Breast epithelium (tissue), 4 donors: ENCODE measurements around the gene ZNF502. TPM values are rescaled to one million over a fixed set of nuclear protein-coding genes. Genes with fewer than 3 reads are reported as not detected.
"Not testable (repeated sequence)": the region's sequence is repeated elsewhere in the genome, so short reads cannot be mapped to it uniquely, and the experiment has no call there.

Experiments
- DNase-seq, 2 donors: peaks; one replicate each; pipeline ENCODE4 v3.0.0-alpha.2; 2019; ENCODE audit warnings: low spot score in 2 of 2
- H3K27ac ChIP-seq, 2 donors: fragments of 200-600 bp; sonication (generic) in 1 of 2; one replicate each; pipeline ENCODE4 v1.5.1; 2016 to 2019; ENCODE audit warnings: mild to moderate bottlenecking in 1 of 2
- H3K27me3 ChIP-seq, 2 donors: fragments of 200-600 bp; sonication (generic) in 1 of 2; one replicate each; pipeline versions ENCODE4 v1.5.1 to v1.6.0; 2017 to 2019; ENCODE audit warnings: control low read depth in 1 of 2, mild to moderate bottlenecking in 1 of 2
- H3K36me3 ChIP-seq: fragments of 200-600 bp; one replicate; pipeline ENCODE4 v1.5.1; 2019
- H3K4me1 ChIP-seq, 2 donors: fragments of 200-600 bp; sonication (generic); one replicate each; pipeline ENCODE4 v1.5.1; 2016 to 2019; ENCODE audit warnings: control low read depth in 1 of 2
- H3K4me3 ChIP-seq, 3 donors: fragments of 200-600 bp; sonication (generic); 1 replicate in 2 of 3; 2 replicates in 1 of 3; pipeline ENCODE4 v1.5.1; 2016 to 2019; ENCODE audit warnings: mild to moderate bottlenecking in 3 of 3, moderate library complexity in 2 of 3
- H3K9me3 ChIP-seq, 2 donors: fragments of 200-600 bp; sonication (generic) in 1 of 2; one replicate each; pipeline ENCODE4 v1.5.1; 2016 to 2019; ENCODE audit warnings: control low read depth in 1 of 2
- CTCF ChIP-seq, 3 donors: fragments of 450-650 bp; IDR thresholded peaks; one replicate each; pipeline ENCODE4 v1.5.1; 2016 to 2017; ENCODE audit warnings: antibody characterized with exemption in 3 of 3, mild to moderate bottlenecking in 3 of 3, moderate library complexity in 3 of 3
- POLR2A ChIP-seq: fragments of 450-650 bp; IDR thresholded peaks from one replicate; pipeline ENCODE4 v1.6.1; 2016; ENCODE audit warnings: antibody characterized with exemption, mild to moderate bottlenecking, moderate library complexity
- POLR2AphosphoS5 ChIP-seq, 3 donors: sonication (generic); formaldehyde crosslinking; IDR thresholded peaks; one replicate each; pipeline ENCODE4 v1.6.1; 2017; ENCODE audit warnings: antibody characterized with exemption in 3 of 3
- intact Hi-C: fragments of 100-400 bp; cut with DNase I; formaldehyde crosslinking; loops from one replicate; pipeline ENCODE4 v1.15.1; 2023; ENCODE audit warnings: low total_unique reads
- total RNA-seq, 3 donors: library from RNA; depleted of rRNA; stranded (reverse); fragments of >200 nt; gene quantifications; one replicate each; pipeline ENCODE4 v1.1.0, GENCODE V29; 2016

Gene ZNF502
- 1 to 10 TPM; 4.6 to 9.5 (median 6.6) TPM for total RNA-seq

- H3K36me3 ChIP-seq, result peaks cover 10% of the 10 kb centered on the region
- H3K4me1 ChIP-seq, result no peaks in the 10 kb centered on the region
- peak; percentile 67 to 75 for DNase-seq
- TF ChIP-seq CTCF (IDR thresholded peaks at IDR 0.05) (peak in 2 of 3 donors; percentile 26 to 37), POLR2A (no peak), POLR2AphosphoS5 (IDR thresholded peaks at IDR 0.05) (peak; percentile 12 to 54 (median 16))
- intact Hi-C loops, result no loop called here
- peaks cover 27 to 37% of the 10 kb centered on the region in 2 donors for H3K9me3 ChIP-seq
- peak within 1 kb of the TSS; percentile 90 to 97 (median 91) for H3K4me3 ChIP-seq
- peak within 1 kb of the TSS; percentile 80 for H3K27ac ChIP-seq
- no peaks in the 10 kb centered on the region for H3K27me3 ChIP-seq
These were observed at the start of gene ZNF502 for GRCh38 chr3:44712455-44713075. Gene ZNF502 (plus strand): TSS chr3:44712660. CDS start chr3:44720262, 7,602 bp downstream.

DNA sequence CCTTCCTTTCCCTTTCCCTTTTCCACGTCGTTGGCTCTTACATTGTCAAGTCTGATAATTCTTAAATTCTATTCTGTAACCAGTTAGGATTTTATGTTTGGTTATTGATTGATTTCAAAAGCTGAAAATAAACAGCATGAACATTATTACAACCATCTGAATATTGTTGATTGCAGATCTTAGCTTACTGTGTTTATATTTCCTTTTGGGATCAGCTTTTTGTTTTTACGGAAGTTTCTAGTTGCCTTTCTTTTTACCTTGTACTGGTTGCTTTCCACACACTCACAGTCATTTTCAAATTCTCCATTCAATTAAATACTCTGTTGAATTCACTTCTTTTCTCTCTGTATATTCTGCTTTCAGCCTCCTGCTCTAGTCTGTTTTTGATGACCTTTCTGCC, 47.3 kb upstream of the ZNF502 start:
- no peaks in the 10 kb centered on the region for H3K27me3 ChIP-seq
- DNase-seq, result no peak
- H3K9me3 ChIP-seq, result peaks cover 11 to 17% of the 10 kb centered on the region in 2 donors
- H3K4me3 ChIP-seq, result no peak overlapping the region
- intact Hi-C loops, result no loop called here
- TF ChIP-seq CTCF (IDR thresholded peaks at IDR 0.05), result no peak
- no peak for TF ChIP-seq POLR2AphosphoS5 (IDR thresholded peaks at IDR 0.05)
- no peak for TF ChIP-seq POLR2A
- H3K27ac ChIP-seq, result no peak overlapping the region
- H3K4me1 ChIP-seq, result no peaks in the 10 kb centered on the region
- H3K36me3 ChIP-seq, result peaks cover 3% of the 10 kb centered on the region

- TF ChIP-seq POLR2AphosphoS5 (IDR thresholded peaks at IDR 0.05), result no peak
- no peak for TF ChIP-seq CTCF (IDR thresholded peaks at IDR 0.05)
- no peak for TF ChIP-seq POLR2A
- no peak overlapping the region for H3K27ac ChIP-seq
- intact Hi-C loops, result no loop called here
- no peaks in the 10 kb centered on the region for H3K36me3 ChIP-seq
- H3K27me3 ChIP-seq, result no peaks in the 10 kb centered on the region
- H3K4me3 ChIP-seq, result no peak overlapping the region
- peaks cover under 1 to 22% of the 10 kb centered on the region in 2 donors for H3K9me3 ChIP-seq
- no peak for DNase-seq
- no peaks in the 10 kb centered on the region for H3K4me1 ChIP-seq
These were observed 46.1 kb upstream of the ZNF502 start for GRCh38 chr3:44666346-44666745.

DNA sequence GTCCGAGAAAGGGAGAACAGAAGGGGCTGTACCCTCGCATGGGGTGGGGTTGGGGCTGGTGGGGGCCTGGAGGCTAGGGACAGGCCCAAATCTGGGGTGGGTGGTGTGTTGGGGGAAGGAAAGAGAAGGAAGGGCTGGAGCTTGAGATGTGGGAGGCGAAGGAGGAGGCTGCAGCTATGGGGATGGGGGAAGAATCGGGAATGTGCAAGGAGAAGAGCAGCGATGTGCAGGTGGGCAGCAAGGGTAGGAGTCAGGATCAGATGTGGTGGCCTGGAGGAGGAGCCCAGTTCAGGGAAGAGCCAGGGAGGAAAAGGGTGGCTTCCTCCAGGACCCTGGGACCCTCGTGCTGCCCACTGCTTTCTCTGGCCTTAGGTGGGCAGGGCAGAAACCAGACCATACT, 42.7 kb upstream of the ZNF502 start:
- intact Hi-C loops, result no loop called here
- Histone ChIP-seq H3K27ac (no peak overlapping the region), H3K9me3 (peaks cover 0 to 19% of the 10 kb centered on the region in 2 donors), H3K27me3 (no peaks in the 10 kb centered on the region), H3K4me3 (no peak overlapping the region), H3K36me3 (no peaks in the 10 kb centered on the region), H3K4me1 (no peaks in the 10 kb centered on the region)
- DNase-seq, result no peak
- TF ChIP-seq POLR2A (no peak), POLR2AphosphoS5 (IDR thresholded peaks at IDR 0.05) (no peak), CTCF (IDR thresholded peaks at IDR 0.05) (no peak)

DNA sequence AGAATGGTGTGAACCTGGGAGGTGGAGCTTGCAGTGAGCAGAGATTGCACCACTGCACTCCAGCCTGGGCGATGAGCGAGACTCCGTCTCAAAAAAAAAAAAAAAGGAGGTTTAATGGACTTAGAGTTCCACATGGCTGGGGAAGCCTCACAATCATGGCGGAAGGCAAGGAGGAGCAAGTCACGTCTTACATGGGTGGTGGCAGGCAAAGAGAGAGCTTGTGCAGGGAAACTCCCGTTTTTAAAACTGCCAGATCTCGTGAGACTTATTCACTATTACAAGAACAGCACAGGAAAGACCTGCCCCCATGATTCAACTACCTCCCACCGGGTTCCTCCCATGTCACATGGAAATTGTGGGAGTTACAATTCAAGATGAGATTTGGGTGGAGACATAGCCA, 39.0 kb upstream of the ZNF502 start:
- H3K36me3 ChIP-seq, H3K27me3 ChIP-seq, H3K4me3 ChIP-seq, intact Hi-C loops, H3K27ac ChIP-seq, DNase-seq, H3K4me1 ChIP-seq: not testable (repeated sequence)
- peaks cover 0 to 32% of the 10 kb centered on the region in 2 donors for H3K9me3 ChIP-seq
